Amygdala (tissue), 56 donors: ENCODE data around the gene MFSD12.

Experiments used
- DNase-seq, 56 donors: peaks; one replicate each; lab custom pipeline; 2025; lab: John Stamatoyannopoulos, UW

Gene MFSD12

GRCh38 chr19:3494559-3494958, 62.8 kb downstream of the MFSD12 start:
- peak in 7 of 56 donors; percentile 21 to 60 (median 36) for DNase-seq
